Measurements from ENCODE around the gene FANCB. TPM values are rescaled to one million over a fixed set of nuclear protein-coding genes. Genes with fewer than 3 reads are reported as not detected.

The FANCB gene
- total and polyA plus RNA-seq, 9 of the 15 experiments (the other 6 are each of a cell fraction or from before 2014, with no cell fraction given) = 6.5 to 21.3 (median 14.6) TPM

DNA sequence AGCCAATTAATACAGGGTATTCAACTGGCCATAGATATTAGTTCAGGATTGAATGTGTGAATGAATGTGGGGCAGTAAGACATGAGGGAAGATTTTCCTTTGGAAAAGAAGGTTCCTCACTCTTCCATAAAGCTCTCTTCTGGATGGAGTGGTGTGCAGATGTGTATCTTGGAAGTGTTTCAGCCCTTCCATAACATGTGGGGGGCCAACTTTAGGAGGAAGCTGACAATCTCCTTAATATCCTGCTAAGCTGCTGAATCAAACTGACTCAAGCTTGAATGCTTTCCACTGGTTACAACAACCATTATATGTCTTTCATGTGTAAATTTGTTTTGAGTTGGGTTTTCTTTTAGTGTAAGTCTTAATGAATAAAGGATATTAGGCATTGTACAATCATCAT lies 40.3 kb downstream of the FANCB start:
- no peak overlapping the region for H2AFZ ChIP-seq (ENCODE audit: low read depth, low read length)
- no peak for TF ChIP-seq PHB2 (IDR thresholded peaks at IDR 0.05; ENCODE audit: low read depth)
- no peak for TF ChIP-seq TRIM24 (IDR thresholded peaks at IDR 0.05)
- TF ChIP-seq TBP (optimal IDR thresholded peaks at IDR 0.05; ENCODE audit: low read depth, low read length) = no peak
- no peak for TF ChIP-seq TRIM28 (IDR thresholded peaks at IDR 0.05)
- no peak for TF ChIP-seq ZNF830 (CRISPR knock-in tag; IDR thresholded peaks at IDR 0.05)
- TF ChIP-seq, protein P1, sequence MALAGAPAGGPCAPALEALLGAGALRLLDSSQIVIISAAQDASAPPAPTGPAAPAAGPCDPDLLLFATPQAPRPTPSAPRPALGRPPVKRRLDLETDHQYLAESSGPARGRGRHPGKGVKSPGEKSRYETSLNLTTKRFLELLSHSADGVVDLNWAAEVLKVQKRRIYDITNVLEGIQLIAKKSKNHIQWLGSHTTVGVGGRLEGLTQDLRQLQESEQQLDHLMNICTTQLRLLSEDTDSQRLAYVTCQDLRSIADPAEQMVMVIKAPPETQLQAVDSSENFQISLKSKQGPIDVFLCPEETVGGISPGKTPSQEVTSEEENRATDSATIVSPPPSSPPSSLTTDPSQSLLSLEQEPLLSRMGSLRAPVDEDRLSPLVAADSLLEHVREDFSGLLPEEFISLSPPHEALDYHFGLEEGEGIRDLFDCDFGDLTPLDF (CRISPR knock-in tag; IDR thresholded peaks at IDR 0.05) = no peak
- TF ChIP-seq NBN (IDR thresholded peaks at IDR 0.05; ENCODE audit: low read depth) = no peak
- TF ChIP-seq GATAD2B (IDR thresholded peaks at IDR 0.05; ENCODE audit: borderline replicate concordance) = no peak
- no peak for TF ChIP-seq STAT5A (IDR thresholded peaks at IDR 0.05; ENCODE audit: borderline replicate concordance, low read length)
- TF ChIP-seq, protein P2, sequence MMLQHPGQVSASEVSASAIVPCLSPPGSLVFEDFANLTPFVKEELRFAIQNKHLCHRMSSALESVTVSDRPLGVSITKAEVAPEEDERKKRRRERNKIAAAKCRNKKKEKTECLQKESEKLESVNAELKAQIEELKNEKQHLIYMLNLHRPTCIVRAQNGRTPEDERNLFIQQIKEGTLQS (IDR thresholded peaks at IDR 0.05) = no peak
- TF ChIP-seq, protein P2 (CRISPR knock-in tag; conservative IDR thresholded peaks at IDR 0.05) = no peak
- TF ChIP-seq MEIS2 (IDR thresholded peaks at IDR 0.05; ENCODE audit: partially characterized antibody) = no peak
- TF ChIP-seq ZSCAN32 (CRISPR knock-in tag; IDR thresholded peaks at IDR 0.05) = no peak
- no peak overlapping the region for H3K27ac ChIP-seq (ENCODE audit: extremely low read depth, low read depth, low read length)
- ChIA-PET POLR2A (no interaction called here), CTCF (ENCODE audit: low intra/inter-chr PET ratio) (no interaction called here)
- H3K79me2 ChIP-seq (ENCODE audit: control insufficient read depth, insufficient read depth, low read length) = no peaks in the 10 kb centered on the region
- H3K4me2 ChIP-seq (ENCODE audit: insufficient read depth, low read length) = no peak overlapping the region
- DNase-seq (ENCODE audit: extremely low read depth in 1 of 4, low spot score in 3 of 4) = no peak
- no peak for ATAC-seq
- intact Hi-C loops (cut with micrococcal nuclease) = no loop called here
- H3K9ac ChIP-seq (ENCODE audit: insufficient read depth in 1 of 2, low read depth in 2 of 2, low read length in 2 of 2) = no peak overlapping the region
- no peaks in the 10 kb centered on the region for H3K4me1 ChIP-seq (replicated peaks in 1 of 2; ENCODE audit: control insufficient read depth in 2 of 2, insufficient read depth in 2 of 2, low read length in 2 of 2)
- no TSS peak for BruUV-seq (replicated peaks)
- in situ Hi-C loops (cut with MboI) = no loop called here
- FAIRE-seq = no peak
- no peak overlapping the region for H3K4me3 ChIP-seq
- no peaks in the 10 kb centered on the region for H3K9me1 ChIP-seq (ENCODE audit: control insufficient read depth, insufficient read depth, low read length)
- peaks cover 18% of the 10 kb centered on the region; the same call in 2 of the 3 replicates for H3K36me3 ChIP-seq (ENCODE audit: control insufficient read depth, insufficient read depth, low read length)
- no peaks in the 10 kb centered on the region for H3K9me3 ChIP-seq (replicated peaks; ENCODE audit: control insufficient read depth, insufficient read depth, low read depth, low read length)
- H3K27me3 ChIP-seq (ENCODE audit: control insufficient read depth in 2 of 2, insufficient read depth in 2 of 2, low read length in 2 of 2) = no peaks in the 10 kb centered on the region
- no peaks in the 10 kb centered on the region for H4K20me1 ChIP-seq (replicated peaks; ENCODE audit: control insufficient read depth, insufficient read depth, low read length)

Measured in K562 (cell line).